Lower leg skin (tissue), 3 donors: ENCODE measurements around the gene EPHA2.

Experiments used
- CTCF ChIP-seq, 3 donors: fragments of 450-650 bp; IDR thresholded peaks; one replicate each; pipeline ENCODE4 v1.5.1; 2016; ENCODE audit warnings: antibody characterized with exemption in 3 of 3, mild to moderate bottlenecking in 3 of 3, moderate library complexity in 2 of 3
- POLR2A ChIP-seq, 2 donors: fragments of 450-650 bp; IDR thresholded peaks; one replicate each; pipeline ENCODE4 v1.6.1; 2016 to 2017; ENCODE audit warnings: antibody characterized with exemption in 2 of 2, mild to moderate bottlenecking in 1 of 2, moderate library complexity in 1 of 2

- no peak for TF ChIP-seq CTCF (IDR thresholded peaks at IDR 0.05)
- TF ChIP-seq POLR2A (IDR thresholded peaks at IDR 0.05) = no peak
Observed at GRCh38 chr1:16158993-16159831, 3.3 kb upstream of the EPHA2 start.
